UCSD-AML1 (cell line): ENCODE results near the gene GATM.
A peak's percentile ranks its signal among the peaks of the same experiment; 100 is the strongest.

Source experiments
- DNase-seq: peaks from one replicate; lab custom pipeline; 2025; ENCODE audit not compliant: unreplicated experiment; lab: John Stamatoyannopoulos, UW

GATM gene

GRCh38 chr15:45378149-45378912 is at the start of gene GATM:
GATM (minus strand) TSS chr15:45378544; CDS start chr15:45378453, 91 bp downstream.
- peak; percentile 51 for DNase-seq

- no peak for DNase-seq
Observed at GRCh38 chr15:45427085-45427484, 48.7 kb upstream of the GATM start.

GRCh38 chr15:45425135-45425534 is 46.8 kb upstream of the GATM start:
- DNase-seq = no peak

GRCh38 chr15:45424429-45424828 is 46.1 kb upstream of the GATM start:
- no peak for DNase-seq

GRCh38 chr15:45417303-45417950 is 39.1 kb upstream of the GATM start:
- no peak for DNase-seq

GRCh38 chr15:45414215-45414885 is 36.0 kb upstream of the GATM start:
- DNase-seq = no peak

GRCh38 chr15:45409596-45409995 is 31.3 kb upstream of the GATM start:
- no peak for DNase-seq

- DNase-seq = no peak
Observed at GRCh38 chr15:45407786-45408185, 29.4 kb upstream of the GATM start.

- peak; percentile 56 for DNase-seq
Observed at GRCh38 chr15:45402955-45403877, 24.9 kb upstream of the GATM start.

GRCh38 chr15:45402162-45402954 is 24.0 kb upstream of the GATM start:
- DNase-seq = peak; percentile 98

- no peak for DNase-seq
Observed at GRCh38 chr15:45401665-45402161, 23.4 kb upstream of the GATM start.

GRCh38 chr15:45399381-45400212 is 21.3 kb upstream of the GATM start:
- no peak for DNase-seq

- DNase-seq = no peak
Observed at GRCh38 chr15:45397116-45397665, 18.8 kb upstream of the GATM start.

- DNase-seq = no peak
Observed at GRCh38 chr15:45395943-45396342, 17.6 kb upstream of the GATM start.

GRCh38 chr15:45394681-45395080 is 16.3 kb upstream of the GATM start:
- no peak for DNase-seq

GRCh38 chr15:45393851-45394250 is 15.5 kb upstream of the GATM start:
- no peak for DNase-seq

GRCh38 chr15:45392584-45392855 is 14.2 kb upstream of the GATM start:
- DNase-seq = no peak

- DNase-seq = no peak
Observed at GRCh38 chr15:45391746-45392583, 13.6 kb upstream of the GATM start.
